Measurements from ENCODE around the gene SAC3D1. TPM values are rescaled to one million over a fixed set of nuclear protein-coding genes. Genes with fewer than 3 reads are reported as not detected.
"Not testable (repeated sequence)": the region's sequence is repeated elsewhere in the genome, so short reads cannot be mapped to it uniquely, and the experiment has no call there.

SAC3D1 gene
- total RNA-seq, 4 donors from 2014 or later, result 2.1 to 13.1 (median 6.0) TPM

DNA sequence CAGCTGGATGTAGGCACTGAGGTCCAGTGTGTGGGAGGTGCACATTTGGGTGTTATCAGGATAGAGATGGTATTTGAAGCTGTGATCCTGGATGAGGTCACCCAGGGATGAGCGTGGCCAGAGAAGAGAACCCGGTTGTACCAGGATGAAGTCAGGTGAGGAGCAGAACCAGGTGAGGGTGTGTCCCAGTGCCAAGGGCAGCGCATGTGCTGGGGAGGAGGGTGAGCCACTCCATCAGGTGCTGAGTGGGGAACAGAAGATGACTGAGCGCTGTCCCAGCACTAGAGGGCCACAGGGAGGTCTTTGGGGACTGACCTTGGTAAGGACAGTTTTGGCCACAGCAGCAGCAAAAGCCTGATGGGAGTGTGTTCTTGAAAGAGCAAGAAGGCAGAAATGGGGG lies 24.3 kb upstream of the SAC3D1 start:
- DNase-seq, result no peak
- WGBS, 2 donors, result 88 to 95% methylated on average over 4 of the region's 4 CpGs
- Histone ChIP-seq H3K27me3 (no peaks in the 10 kb centered on the region), H3K4me3 (replicated peaks in 1 of 3) (no peak overlapping the region), H3K9me3 (no peaks in the 10 kb centered on the region), H3K27ac (no peak overlapping the region), H3K36me3 (peaks cover 4 to 8% of the 10 kb centered on the region in 2 donors), H3K4me1 (peaks cover 11 to 13% of the 10 kb centered on the region in 2 donors)
- TF ChIP-seq, protein P1, sequence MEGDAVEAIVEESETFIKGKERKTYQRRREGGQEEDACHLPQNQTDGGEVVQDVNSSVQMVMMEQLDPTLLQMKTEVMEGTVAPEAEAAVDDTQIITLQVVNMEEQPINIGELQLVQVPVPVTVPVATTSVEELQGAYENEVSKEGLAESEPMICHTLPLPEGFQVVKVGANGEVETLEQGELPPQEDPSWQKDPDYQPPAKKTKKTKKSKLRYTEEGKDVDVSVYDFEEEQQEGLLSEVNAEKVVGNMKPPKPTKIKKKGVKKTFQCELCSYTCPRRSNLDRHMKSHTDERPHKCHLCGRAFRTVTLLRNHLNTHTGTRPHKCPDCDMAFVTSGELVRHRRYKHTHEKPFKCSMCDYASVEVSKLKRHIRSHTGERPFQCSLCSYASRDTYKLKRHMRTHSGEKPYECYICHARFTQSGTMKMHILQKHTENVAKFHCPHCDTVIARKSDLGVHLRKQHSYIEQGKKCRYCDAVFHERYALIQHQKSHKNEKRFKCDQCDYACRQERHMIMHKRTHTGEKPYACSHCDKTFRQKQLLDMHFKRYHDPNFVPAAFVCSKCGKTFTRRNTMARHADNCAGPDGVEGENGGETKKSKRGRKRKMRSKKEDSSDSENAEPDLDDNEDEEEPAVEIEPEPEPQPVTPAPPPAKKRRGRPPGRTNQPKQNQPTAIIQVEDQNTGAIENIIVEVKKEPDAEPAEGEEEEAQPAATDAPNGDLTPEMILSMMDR (IDR thresholded peaks at IDR 0.05), result no peak
- no peak for TF ChIP-seq POLR2A (IDR thresholded peaks at IDR 0.05)
- intact Hi-C loops (cut with DNase I), result loop anchor here (5.0 to 10.0 kb wide), 2 partner anchors 98 to 104 kb away; partner anchors contain the start of genes TM7SF2 and ZNHIT2

DNA sequence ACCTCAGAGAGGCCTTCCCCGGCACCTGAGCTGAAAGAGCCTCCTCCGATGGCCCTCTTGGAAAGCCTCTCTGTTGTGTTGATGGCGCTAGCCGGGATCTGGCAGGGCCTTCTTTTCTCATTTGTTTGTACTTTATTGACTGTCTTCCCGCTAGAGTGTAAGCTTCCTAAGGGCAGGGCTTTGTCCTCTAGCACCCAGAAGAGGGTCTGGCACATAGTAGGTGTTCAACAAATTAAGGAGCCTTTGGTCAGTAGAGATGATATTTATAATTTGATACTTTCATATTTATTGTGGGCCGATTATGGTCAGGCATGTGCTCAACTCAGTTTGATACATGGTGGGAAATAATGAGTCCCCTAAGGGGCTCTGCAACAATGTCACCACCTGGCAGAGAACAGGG lies 23.1 kb upstream of the SAC3D1 start:
- no peak for TF ChIP-seq POLR2A (IDR thresholded peaks at IDR 0.05)
- TF ChIP-seq, protein P1 (IDR thresholded peaks at IDR 0.05), result no peak
- Histone ChIP-seq H3K27ac (no peak overlapping the region), H3K4me1 (peaks cover 11 to 13% of the 10 kb centered on the region in 2 donors), H3K36me3 (peaks cover 4 to 8% of the 10 kb centered on the region in 2 donors), H3K4me3 (replicated peaks in 1 of 3) (no peak overlapping the region), H3K9me3 (no peaks in the 10 kb centered on the region), H3K27me3 (no peaks in the 10 kb centered on the region)
- 98 to 99% methylated on average over 6 of the region's 6 CpGs for WGBS, 2 donors
- DNase-seq, result no peak
- intact Hi-C loops (cut with DNase I), result loop anchor here (5.0 to 10.0 kb wide), 2 partner anchors 97 to 106 kb away; partner anchors contain the start of genes TM7SF2 and ZNHIT2

DNA sequence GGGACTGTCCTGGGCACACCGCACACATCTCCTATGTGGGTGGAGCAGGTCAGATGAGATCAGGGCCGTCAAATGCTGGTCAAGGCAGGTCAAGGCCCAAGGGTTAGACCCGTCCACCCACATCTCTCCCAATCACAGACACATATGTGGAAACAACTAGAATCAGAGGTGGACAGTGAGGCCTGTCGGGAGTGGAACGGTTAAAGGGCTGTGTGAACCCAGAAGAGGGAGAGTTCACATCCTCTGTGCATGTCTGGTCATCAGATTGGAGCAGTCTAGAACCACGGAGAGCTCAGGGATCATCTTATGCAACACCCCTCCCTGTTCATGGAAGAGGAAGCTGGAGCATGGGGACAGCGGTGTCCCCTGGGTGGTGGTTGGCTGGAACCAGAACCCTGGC lies 21.2 kb upstream of the SAC3D1 start:
- intact Hi-C loops (cut with DNase I), result loop anchor here (5.0 to 10.0 kb wide), 3 partner anchors 95 to 175 kb away; partner anchors contain the start of genes CDC42BPG, TM7SF2 and ZNHIT2
- H3K4me1 ChIP-seq, result peaks cover 5 to 8% of the 10 kb centered on the region in 2 donors
- peaks cover 4 to 8% of the 10 kb centered on the region in 2 donors for H3K36me3 ChIP-seq
- no peaks in the 10 kb centered on the region for H3K9me3 ChIP-seq
- 85 to 90% methylated on average over 6 to 7 of the region's 7 CpGs for WGBS, 2 donors
- H3K27me3 ChIP-seq, result no peaks in the 10 kb centered on the region
- no peak for TF ChIP-seq POLR2A (IDR thresholded peaks at IDR 0.05)
- TF ChIP-seq, protein P1 (IDR thresholded peaks at IDR 0.05), result no peak
- H3K4me3 ChIP-seq (replicated peaks in 1 of 3), result no peak overlapping the region
- no peak overlapping the region for H3K27ac ChIP-seq
- no peak for DNase-seq

DNA sequence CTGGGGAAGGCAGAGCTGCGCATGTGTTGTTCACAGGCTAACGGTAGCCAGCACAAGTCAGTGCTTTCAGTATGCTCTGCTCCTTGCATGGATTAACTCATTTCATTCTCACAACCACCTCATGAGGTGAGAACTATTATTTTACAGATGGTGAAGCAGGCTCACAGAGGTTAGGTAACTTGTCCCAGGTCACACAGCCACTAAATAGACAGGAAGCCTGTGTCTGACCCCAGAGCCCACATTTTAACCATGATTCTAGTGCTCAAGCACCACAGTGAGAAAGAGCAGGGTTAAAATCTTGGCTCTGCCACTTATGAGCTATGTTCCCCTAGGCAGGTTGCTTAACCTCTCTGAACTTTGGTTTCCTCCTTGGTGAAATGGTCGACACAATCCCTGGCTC lies 20.0 kb upstream of the SAC3D1 start:
- intact Hi-C loops (cut with DNase I), result loop anchor here (10.0 kb wide), 1 partner anchor 176 kb away; the partner anchor contains the start of gene CDC42BPG
- Histone ChIP-seq H3K36me3 (peaks cover 4 to 8% of the 10 kb centered on the region in 2 donors), H3K27me3 (no peaks in the 10 kb centered on the region)

DNA sequence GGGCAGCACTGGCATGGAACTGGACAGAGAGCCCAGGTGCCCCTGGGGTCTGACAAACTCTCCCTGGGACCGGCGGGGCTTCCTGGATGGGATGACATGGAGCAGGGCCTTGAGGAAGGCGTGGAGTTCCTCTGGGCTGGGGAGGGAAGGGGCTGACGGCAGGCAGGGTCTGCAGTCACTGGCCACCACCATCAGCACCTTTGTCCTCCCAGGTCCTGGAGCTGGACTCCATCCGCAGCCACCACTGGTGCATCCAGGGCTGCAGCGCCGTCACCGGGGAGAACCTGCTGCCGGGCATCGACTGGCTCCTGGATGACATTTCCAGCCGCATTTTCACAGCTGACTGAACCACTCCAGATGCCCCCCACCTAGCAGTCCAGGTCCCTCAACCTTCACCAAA lies 19.5 kb upstream of the SAC3D1 start:
- TF ChIP-seq POLR2A (IDR thresholded peaks at IDR 0.05), result no peak
- Histone ChIP-seq H3K27ac (no peak overlapping the region), H3K27me3 (no peaks in the 10 kb centered on the region), H3K4me3 (replicated peaks in 1 of 3) (no peak overlapping the region), H3K9me3 (no peaks in the 10 kb centered on the region), H3K4me1 (no peaks in the 10 kb centered on the region), H3K36me3 (peaks cover 4 to 8% of the 10 kb centered on the region in 2 donors)
- 87 to 96% methylated on average over 5 to 6 of the region's 11 CpGs for WGBS, 2 donors
- intact Hi-C loops (cut with DNase I), result loop anchor here (10.0 kb wide), 1 partner anchor 177 kb away; the partner anchor contains the start of gene CDC42BPG
- DNase-seq, result no peak

More for the DNA sequence above, 20.0 kb upstream of the SAC3D1 start:
- DNase-seq, result no peak
- Histone ChIP-seq H3K4me1 (no peaks in the 10 kb centered on the region), H3K27ac (no peak overlapping the region), H3K9me3 (no peaks in the 10 kb centered on the region), H3K4me3 (replicated peaks in 1 of 3) (no peak overlapping the region)
- TF ChIP-seq, protein P1 (IDR thresholded peaks at IDR 0.05), result no peak
- TF ChIP-seq POLR2A (IDR thresholded peaks at IDR 0.05), result no peak
- 88 to 90% methylated on average over 3 of the region's 3 CpGs for WGBS, 2 donors

DNA sequence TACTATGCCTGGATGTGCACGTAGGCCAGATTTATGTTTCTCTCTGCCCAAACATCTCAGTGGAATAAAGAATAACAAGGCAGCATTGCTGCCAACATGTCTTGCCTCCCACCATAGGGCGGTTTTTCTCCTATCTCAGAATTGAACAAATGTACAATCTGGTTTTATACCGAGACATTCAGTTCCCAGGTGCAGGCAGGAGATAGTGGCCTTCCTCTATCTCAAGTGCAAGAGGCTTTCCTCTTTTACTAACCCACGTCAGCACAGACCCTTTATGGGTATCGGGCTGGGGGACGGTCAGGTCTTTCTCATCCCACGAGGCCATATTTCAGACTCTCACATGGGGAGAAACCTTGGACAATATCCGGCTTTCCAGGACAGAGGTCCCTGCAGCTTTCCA lies 17.5 kb upstream of the SAC3D1 start:
- not testable (repeated sequence) for DNase-seq, H3K9me3 ChIP-seq
- intact Hi-C loops (cut with DNase I), result loop anchor here (10.0 kb wide), 1 partner anchor 179 kb away; the partner anchor contains the start of gene CDC42BPG

More for the DNA sequence above, 17.5 kb upstream of the SAC3D1 start:
- H3K27ac ChIP-seq; H3K36me3 ChIP-seq; H3K4me3 ChIP-seq (replicated peaks in 1 of 3); H3K27me3 ChIP-seq; H3K4me1 ChIP-seq: not testable (repeated sequence)
- 81 to 91% methylated on average over 8 of the region's 8 CpGs for WGBS, 2 donors
